ENCODE data around the gene CMPK2. TPM values are rescaled to one million over a fixed set of nuclear protein-coding genes. Genes with fewer than 3 reads are reported as not detected.

Gene CMPK2
- total and polyA plus RNA-seq, 9 of the 15 experiments (the other 6 are each of a cell fraction or from before 2014, with no cell fraction given), result 2.6 to 10.5 (median 5.0) TPM

- no peak for TF ChIP-seq REST (IDR thresholded peaks at IDR 0.05; ENCODE audit: borderline replicate concordance)
- no peak for TF ChIP-seq REST (CRISPR knock-in tag; IDR thresholded peaks at IDR 0.05; ENCODE audit: low read depth)
- TF ChIP-seq, protein P1, sequence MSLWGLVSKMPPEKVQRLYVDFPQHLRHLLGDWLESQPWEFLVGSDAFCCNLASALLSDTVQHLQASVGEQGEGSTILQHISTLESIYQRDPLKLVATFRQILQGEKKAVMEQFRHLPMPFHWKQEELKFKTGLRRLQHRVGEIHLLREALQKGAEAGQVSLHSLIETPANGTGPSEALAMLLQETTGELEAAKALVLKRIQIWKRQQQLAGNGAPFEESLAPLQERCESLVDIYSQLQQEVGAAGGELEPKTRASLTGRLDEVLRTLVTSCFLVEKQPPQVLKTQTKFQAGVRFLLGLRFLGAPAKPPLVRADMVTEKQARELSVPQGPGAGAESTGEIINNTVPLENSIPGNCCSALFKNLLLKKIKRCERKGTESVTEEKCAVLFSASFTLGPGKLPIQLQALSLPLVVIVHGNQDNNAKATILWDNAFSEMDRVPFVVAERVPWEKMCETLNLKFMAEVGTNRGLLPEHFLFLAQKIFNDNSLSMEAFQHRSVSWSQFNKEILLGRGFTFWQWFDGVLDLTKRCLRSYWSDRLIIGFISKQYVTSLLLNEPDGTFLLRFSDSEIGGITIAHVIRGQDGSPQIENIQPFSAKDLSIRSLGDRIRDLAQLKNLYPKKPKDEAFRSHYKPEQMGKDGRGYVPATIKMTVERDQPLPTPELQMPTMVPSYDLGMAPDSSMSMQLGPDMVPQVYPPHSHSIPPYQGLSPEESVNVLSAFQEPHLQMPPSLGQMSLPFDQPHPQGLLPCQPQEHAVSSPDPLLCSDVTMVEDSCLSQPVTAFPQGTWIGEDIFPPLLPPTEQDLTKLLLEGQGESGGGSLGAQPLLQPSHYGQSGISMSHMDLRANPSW (CRISPR knock-in tag; IDR thresholded peaks at IDR 0.05), result no peak
- no peak for TF ChIP-seq MCM2 (IDR thresholded peaks at IDR 0.05; ENCODE audit: low read depth)
- TF ChIP-seq CBFA2T3 (IDR thresholded peaks at IDR 0.05), result peak; percentile 76
- TF ChIP-seq, protein P2, sequence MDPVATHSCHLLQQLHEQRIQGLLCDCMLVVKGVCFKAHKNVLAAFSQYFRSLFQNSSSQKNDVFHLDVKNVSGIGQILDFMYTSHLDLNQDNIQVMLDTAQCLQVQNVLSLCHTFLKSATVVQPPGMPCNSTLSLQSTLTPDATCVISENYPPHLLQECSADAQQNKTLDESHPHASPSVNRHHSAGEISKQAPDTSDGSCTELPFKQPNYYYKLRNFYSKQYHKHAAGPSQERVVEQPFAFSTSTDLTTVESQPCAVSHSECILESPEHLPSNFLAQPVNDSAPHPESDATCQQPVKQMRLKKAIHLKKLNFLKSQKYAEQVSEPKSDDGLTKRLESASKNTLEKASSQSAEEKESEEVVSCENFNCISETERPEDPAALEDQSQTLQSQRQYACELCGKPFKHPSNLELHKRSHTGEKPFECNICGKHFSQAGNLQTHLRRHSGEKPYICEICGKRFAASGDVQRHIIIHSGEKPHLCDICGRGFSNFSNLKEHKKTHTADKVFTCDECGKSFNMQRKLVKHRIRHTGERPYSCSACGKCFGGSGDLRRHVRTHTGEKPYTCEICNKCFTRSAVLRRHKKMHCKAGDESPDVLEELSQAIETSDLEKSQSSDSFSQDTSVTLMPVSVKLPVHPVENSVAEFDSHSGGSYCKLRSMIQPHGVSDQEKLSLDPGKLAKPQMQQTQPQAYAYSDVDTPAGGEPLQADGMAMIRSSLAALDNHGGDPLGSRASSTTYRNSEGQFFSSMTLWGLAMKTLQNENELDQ (CRISPR knock-in tag; IDR thresholded peaks at IDR 0.05; ENCODE audit: borderline replicate concordance), result no peak
- TF ChIP-seq, protein P3, sequence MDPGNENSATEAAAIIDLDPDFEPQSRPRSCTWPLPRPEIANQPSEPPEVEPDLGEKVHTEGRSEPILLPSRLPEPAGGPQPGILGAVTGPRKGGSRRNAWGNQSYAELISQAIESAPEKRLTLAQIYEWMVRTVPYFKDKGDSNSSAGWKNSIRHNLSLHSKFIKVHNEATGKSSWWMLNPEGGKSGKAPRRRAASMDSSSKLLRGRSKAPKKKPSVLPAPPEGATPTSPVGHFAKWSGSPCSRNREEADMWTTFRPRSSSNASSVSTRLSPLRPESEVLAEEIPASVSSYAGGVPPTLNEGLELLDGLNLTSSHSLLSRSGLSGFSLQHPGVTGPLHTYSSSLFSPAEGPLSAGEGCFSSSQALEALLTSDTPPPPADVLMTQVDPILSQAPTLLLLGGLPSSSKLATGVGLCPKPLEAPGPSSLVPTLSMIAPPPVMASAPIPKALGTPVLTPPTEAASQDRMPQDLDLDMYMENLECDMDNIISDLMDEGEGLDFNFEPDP (CRISPR knock-in tag; IDR thresholded peaks at IDR 0.05), result no peak
- 0 out of 4 replicates have a peak, but pooled peaks of 1 of the 2 experiments have one; percentile 44 for TF ChIP-seq ETV6 (IDR thresholded peaks at IDR 0.05; ENCODE audit: borderline replicate concordance in 1 of 2, low read depth in 2 of 2, low read length in 1 of 2)
- TF ChIP-seq ETV6 (CRISPR knock-in tag; IDR thresholded peaks at IDR 0.05; ENCODE audit: borderline replicate concordance), result no peak
- no peak for TF ChIP-seq ZFP1 (CRISPR knock-in tag; IDR thresholded peaks at IDR 0.05)
- TF ChIP-seq RAD51 (IDR thresholded peaks at IDR 0.05; ENCODE audit: borderline replicate concordance, low read depth), result no peak
- no peak for TF ChIP-seq RFX5 (IDR thresholded peaks at IDR 0.05; ENCODE audit: low read depth, low read length)
- no peak for TF ChIP-seq ZNF239 (CRISPR knock-in tag; IDR thresholded peaks at IDR 0.05)
- peak; percentile 69 for TF ChIP-seq ARID1B (IDR thresholded peaks at IDR 0.05)
These were observed 17.9 kb upstream of the CMPK2 start (continued) for GRCh38 chr2:6883448-6884122.

All from K562 (cell line).